HEK293 (cell line): ENCODE results near the gene GPRASP3.

Experiments
- KLF7 ChIP-seq: fragments of 450-650 bp; formaldehyde crosslinking; IDR thresholded peaks from 2 replicates; pipeline ENCODE4 v1.5.1; 2016; ENCODE audit warnings: missing biosample characterization, missing genetic modification characterization, borderline replicate concordance
- REPIN1 ChIP-seq: fragments of 450-650 bp; formaldehyde crosslinking; IDR thresholded peaks from 2 replicates; pipeline ENCODE4 v1.5.1; 2017; ENCODE audit warnings: missing biosample characterization, missing genetic modification characterization, low read depth
- SCRT1 ChIP-seq: fragments of 450-650 bp; formaldehyde crosslinking; IDR thresholded peaks from 2 replicates; pipeline ENCODE4 v1.5.1; 2016; ENCODE audit warnings: missing biosample characterization, missing genetic modification characterization, borderline replicate concordance
- ZEB2 ChIP-seq: fragments of 450-650 bp; formaldehyde crosslinking; IDR thresholded peaks from 2 replicates; pipeline ENCODE4 v1.5.1; 2016; ENCODE audit warnings: missing biosample characterization, missing genetic modification characterization
- ZNF140 ChIP-seq: fragments of 450-650 bp; formaldehyde crosslinking; IDR thresholded peaks from 2 replicates; pipeline ENCODE4 v1.5.1; 2016; ENCODE audit warnings: missing biosample characterization, missing genetic modification characterization
- ZNF274 ChIP-seq, 2 experiments: fragments of 200-500 bp in 1 of 2; fragments of 450-650 bp in 1 of 2; sonication (Bioruptor generic) in 1 of 2; formaldehyde crosslinking in 1 of 2; IDR thresholded peaks; 2 replicates each; pipeline versions ENCODE4 v1.5.1 to v1.6.1; 2014 to 2016; ENCODE audit warnings: borderline replicate concordance in 1 of 2, inconsistent platforms in 1 of 2, low read length in 1 of 2, missing biosample characterization in 1 of 2, missing genetic modification characterization in 1 of 2
- ZNF48 ChIP-seq: fragments of 450-650 bp; formaldehyde crosslinking; IDR thresholded peaks from 2 replicates; pipeline ENCODE4 v1.5.1; 2016; ENCODE audit warnings: missing biosample characterization, missing genetic modification characterization
- ZNF558 ChIP-seq: fragments of 450-650 bp; formaldehyde crosslinking; IDR thresholded peaks from 2 replicates; pipeline ENCODE4 v1.5.1; 2016; ENCODE audit warnings: missing biosample characterization, missing genetic modification characterization
- ZNF776 ChIP-seq: fragments of 450-650 bp; formaldehyde crosslinking; IDR thresholded peaks from 2 replicates; pipeline ENCODE4 v1.5.0; 2017; ENCODE audit warnings: missing biosample characterization, missing genetic modification characterization, borderline replicate concordance
- ZNF785 ChIP-seq: fragments of 450-650 bp; formaldehyde crosslinking; IDR thresholded peaks from 2 replicates; pipeline ENCODE4 v1.5.1; 2016; ENCODE audit warnings: missing biosample characterization, missing genetic modification characterization
- TF ChIP-seq, protein P1 (sequence below): fragments of 450-650 bp; formaldehyde crosslinking; IDR thresholded peaks from 2 replicates; pipeline ENCODE4 v1.5.1; 2016; ENCODE audit warnings: missing biosample characterization, missing genetic modification characterization
- TF ChIP-seq, protein P2 (sequence below): fragments of 450-650 bp; formaldehyde crosslinking; IDR thresholded peaks from 2 replicates; pipeline ENCODE4 v1.5.1; 2016; ENCODE audit warnings: missing biosample characterization, missing genetic modification characterization
- TF ChIP-seq, protein P3 (sequence below): fragments of 450-650 bp; formaldehyde crosslinking; IDR thresholded peaks from 2 replicates; pipeline ENCODE4 v1.5.1; 2016; ENCODE audit warnings: missing biosample characterization, missing genetic modification characterization

GRCh38 chrX:102715967-102716366 is 4.6 kb upstream of the GPRASP3 start:
- TF ChIP-seq KLF7 (no peak), REPIN1 (tag by site-specific recombination) (no peak), ZEB2 (tag by site-specific recombination) (no peak), ZNF48 (tag by site-specific recombination) (no peak), ZNF274 (IDR thresholded peaks at IDR 0.05; ENCODE audit: low read length) (no peak), ZNF274 (tag by site-specific recombination; IDR thresholded peaks at IDR 0.05; ENCODE audit: borderline replicate concordance) (no peak), ZNF140 (tag by site-specific recombination) (no peak), SCRT1 (tag by site-specific recombination) (no peak), ZNF776 (tag by site-specific recombination) (no peak), ZNF558 (no peak), ZNF785 (no peak)
- TF ChIP-seq, protein P1, sequence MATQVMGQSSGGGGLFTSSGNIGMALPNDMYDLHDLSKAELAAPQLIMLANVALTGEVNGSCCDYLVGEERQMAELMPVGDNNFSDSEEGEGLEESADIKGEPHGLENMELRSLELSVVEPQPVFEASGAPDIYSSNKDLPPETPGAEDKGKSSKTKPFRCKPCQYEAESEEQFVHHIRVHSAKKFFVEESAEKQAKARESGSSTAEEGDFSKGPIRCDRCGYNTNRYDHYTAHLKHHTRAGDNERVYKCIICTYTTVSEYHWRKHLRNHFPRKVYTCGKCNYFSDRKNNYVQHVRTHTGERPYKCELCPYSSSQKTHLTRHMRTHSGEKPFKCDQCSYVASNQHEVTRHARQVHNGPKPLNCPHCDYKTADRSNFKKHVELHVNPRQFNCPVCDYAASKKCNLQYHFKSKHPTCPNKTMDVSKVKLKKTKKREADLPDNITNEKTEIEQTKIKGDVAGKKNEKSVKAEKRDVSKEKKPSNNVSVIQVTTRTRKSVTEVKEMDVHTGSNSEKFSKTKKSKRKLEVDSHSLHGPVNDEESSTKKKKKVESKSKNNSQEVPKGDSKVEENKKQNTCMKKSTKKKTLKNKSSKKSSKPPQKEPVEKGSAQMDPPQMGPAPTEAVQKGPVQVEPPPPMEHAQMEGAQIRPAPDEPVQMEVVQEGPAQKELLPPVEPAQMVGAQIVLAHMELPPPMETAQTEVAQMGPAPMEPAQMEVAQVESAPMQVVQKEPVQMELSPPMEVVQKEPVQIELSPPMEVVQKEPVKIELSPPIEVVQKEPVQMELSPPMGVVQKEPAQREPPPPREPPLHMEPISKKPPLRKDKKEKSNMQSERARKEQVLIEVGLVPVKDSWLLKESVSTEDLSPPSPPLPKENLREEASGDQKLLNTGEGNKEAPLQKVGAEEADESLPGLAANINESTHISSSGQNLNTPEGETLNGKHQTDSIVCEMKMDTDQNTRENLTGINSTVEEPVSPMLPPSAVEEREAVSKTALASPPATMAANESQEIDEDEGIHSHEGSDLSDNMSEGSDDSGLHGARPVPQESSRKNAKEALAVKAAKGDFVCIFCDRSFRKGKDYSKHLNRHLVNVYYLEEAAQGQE (tag by site-specific recombination), result no peak
- TF ChIP-seq, protein P2, sequence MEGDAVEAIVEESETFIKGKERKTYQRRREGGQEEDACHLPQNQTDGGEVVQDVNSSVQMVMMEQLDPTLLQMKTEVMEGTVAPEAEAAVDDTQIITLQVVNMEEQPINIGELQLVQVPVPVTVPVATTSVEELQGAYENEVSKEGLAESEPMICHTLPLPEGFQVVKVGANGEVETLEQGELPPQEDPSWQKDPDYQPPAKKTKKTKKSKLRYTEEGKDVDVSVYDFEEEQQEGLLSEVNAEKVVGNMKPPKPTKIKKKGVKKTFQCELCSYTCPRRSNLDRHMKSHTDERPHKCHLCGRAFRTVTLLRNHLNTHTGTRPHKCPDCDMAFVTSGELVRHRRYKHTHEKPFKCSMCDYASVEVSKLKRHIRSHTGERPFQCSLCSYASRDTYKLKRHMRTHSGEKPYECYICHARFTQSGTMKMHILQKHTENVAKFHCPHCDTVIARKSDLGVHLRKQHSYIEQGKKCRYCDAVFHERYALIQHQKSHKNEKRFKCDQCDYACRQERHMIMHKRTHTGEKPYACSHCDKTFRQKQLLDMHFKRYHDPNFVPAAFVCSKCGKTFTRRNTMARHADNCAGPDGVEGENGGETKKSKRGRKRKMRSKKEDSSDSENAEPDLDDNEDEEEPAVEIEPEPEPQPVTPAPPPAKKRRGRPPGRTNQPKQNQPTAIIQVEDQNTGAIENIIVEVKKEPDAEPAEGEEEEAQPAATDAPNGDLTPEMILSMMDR (tag by site-specific recombination), result no peak
- TF ChIP-seq, protein P3, sequence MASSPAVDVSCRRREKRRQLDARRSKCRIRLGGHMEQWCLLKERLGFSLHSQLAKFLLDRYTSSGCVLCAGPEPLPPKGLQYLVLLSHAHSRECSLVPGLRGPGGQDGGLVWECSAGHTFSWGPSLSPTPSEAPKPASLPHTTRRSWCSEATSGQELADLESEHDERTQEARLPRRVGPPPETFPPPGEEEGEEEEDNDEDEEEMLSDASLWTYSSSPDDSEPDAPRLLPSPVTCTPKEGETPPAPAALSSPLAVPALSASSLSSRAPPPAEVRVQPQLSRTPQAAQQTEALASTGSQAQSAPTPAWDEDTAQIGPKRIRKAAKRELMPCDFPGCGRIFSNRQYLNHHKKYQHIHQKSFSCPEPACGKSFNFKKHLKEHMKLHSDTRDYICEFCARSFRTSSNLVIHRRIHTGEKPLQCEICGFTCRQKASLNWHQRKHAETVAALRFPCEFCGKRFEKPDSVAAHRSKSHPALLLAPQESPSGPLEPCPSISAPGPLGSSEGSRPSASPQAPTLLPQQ (tag by site-specific recombination), result no peak
